GM23338 (cell line): ENCODE results near the gene DMD. TPM values are rescaled to one million over a fixed set of nuclear protein-coding genes. Genes with fewer than 3 reads are reported as not detected.

Experiments used
- ATAC-seq: fragments of 200-7000 bp; cut with Tn5 transposase; 3 replicates; pipeline ENCODE4 v1.9.1; 2020
- DNase-seq: peaks from one replicate; pipeline ENCODE4 v3.0.0-alpha.2; 2015; ENCODE audit warnings: low spot score
- H2AFZ ChIP-seq: fragments of 200-600 bp; sonication (generic); 2 replicates; pipeline ENCODE4 v1.8.0; 2016; ENCODE audit warnings: antibody characterized with exemption, mild to moderate bottlenecking, moderate library complexity
- H3F3A ChIP-seq: fragments of 200-600 bp; sonication (generic); replicated peaks from 2 replicates; pipeline ENCODE4 v1.8.0; 2017; ENCODE audit warnings: antibody characterized with exemption, mixed run types, low read depth
- H3K27ac ChIP-seq: fragments of 200-600 bp; sonication (generic); 2 replicates; pipeline ENCODE4 v1.6.1; 2016; ENCODE audit warnings: low read depth
- H3K27me3 ChIP-seq: fragments of 200-600 bp; sonication (generic); 2 replicates; pipeline ENCODE4 v1.8.0; 2016; ENCODE audit warnings: mild to moderate bottlenecking, mixed run types, moderate library complexity; ENCODE audit not compliant: insufficient read depth
- H3K36me3 ChIP-seq: fragments of 200-600 bp; sonication (generic); 2 replicates; pipeline ENCODE4 v1.8.0; 2016; ENCODE audit warnings: mild to moderate bottlenecking; ENCODE audit not compliant: insufficient read depth
- H3K4me1 ChIP-seq: fragments of 200-600 bp; sonication (generic); 2 replicates; pipeline ENCODE4 v1.8.0; 2016; ENCODE audit warnings: mild to moderate bottlenecking, moderate library complexity; ENCODE audit not compliant: insufficient read depth
- H3K4me2 ChIP-seq: fragments of 200-600 bp; sonication (generic); 2 replicates; pipeline ENCODE4 v1.7.1; 2017; ENCODE audit warnings: mixed run types
- H3K4me3 ChIP-seq: fragments of 200-600 bp; sonication (generic); 2 replicates; pipeline ENCODE4 v1.6.1; 2016; ENCODE audit warnings: mixed run types
- H3K79me2 ChIP-seq: fragments of 200-600 bp; sonication (generic); replicated peaks from 2 replicates; pipeline ENCODE4 v1.8.0; 2017; ENCODE audit warnings: mild to moderate bottlenecking; ENCODE audit not compliant: insufficient read depth
- H3K9me2 ChIP-seq: fragments of 200-600 bp; sonication (generic); 2 replicates; pipeline ENCODE4 v1.8.0; 2017; ENCODE audit not compliant: insufficient read depth
- H4K20me1 ChIP-seq: fragments of 200-600 bp; sonication (generic); replicated peaks from 2 replicates; pipeline ENCODE4 v1.8.0; 2017; ENCODE audit warnings: mild to moderate bottlenecking; ENCODE audit not compliant: insufficient read depth
- H3K27ac Mint-ChIP-seq: 2 replicates; pipeline ENCODE4 v1.8.0; 2020; ENCODE audit warnings: inconsistent platforms, mild to moderate bottlenecking, moderate library complexity, mixed read lengths
- H3K27me3 Mint-ChIP-seq: 3 replicates; pipeline ENCODE4 v1.8.0; 2022; ENCODE audit warnings: low read depth, mild to moderate bottlenecking, moderate library complexity, mixed read lengths, inconsistent platforms; ENCODE audit not compliant: insufficient read depth, poor library complexity
- H3K36me3 Mint-ChIP-seq: 3 replicates; pipeline ENCODE4 v1.8.0; 2021; ENCODE audit warnings: low read depth, mild to moderate bottlenecking, inconsistent platforms, moderate library complexity, mixed read lengths
- H3K4me1 Mint-ChIP-seq: 3 replicates; pipeline ENCODE4 v1.8.0; 2020; ENCODE audit warnings: mild to moderate bottlenecking, inconsistent platforms, mixed read lengths
- H3K4me3 Mint-ChIP-seq: 3 replicates; pipeline ENCODE4 v1.8.0; 2021; ENCODE audit warnings: moderate library complexity, mild to moderate bottlenecking, inconsistent platforms, mixed read lengths
- H3K9me3 Mint-ChIP-seq: 3 replicates; pipeline ENCODE4 v1.8.0; 2020; ENCODE audit warnings: moderate library complexity, mild to moderate bottlenecking, inconsistent platforms, mixed read lengths
- CREB1 ChIP-seq: fragments of 250-450 bp; sonication (Bioruptor Pico); IDR thresholded peaks from 2 replicates; pipeline ENCODE4 v1.5.0; 2020; ENCODE audit warnings: low read depth, mild to moderate bottlenecking, moderate library complexity
- JUNB ChIP-seq: IDR thresholded peaks from one replicate; pipeline ENCODE4 v1.6.1; 2016; ENCODE audit warnings: antibody characterized with exemption; ENCODE audit not compliant: unreplicated experiment
- NANOG ChIP-seq: IDR thresholded peaks from 2 replicates; pipeline ENCODE4 v1.6.1; 2016; ENCODE audit warnings: antibody characterized with exemption, borderline replicate concordance
- POLR2AphosphoS5 ChIP-seq: IDR thresholded peaks from 2 replicates; pipeline ENCODE4 v1.6.1; 2016; ENCODE audit warnings: antibody characterized with exemption, low read depth
- STAT1 ChIP-seq: IDR thresholded peaks from one replicate; pipeline ENCODE4 v1.6.1; 2016; ENCODE audit warnings: antibody characterized with exemption; ENCODE audit not compliant: unreplicated experiment
- ZNF114 ChIP-seq: fragments of 250-450 bp; sonication (Bioruptor Pico); IDR thresholded peaks from 2 replicates; pipeline ENCODE4 v1.5.0; 2020; ENCODE audit warnings: mild to moderate bottlenecking, moderate library complexity
- ZNF331 ChIP-seq: fragments of 250-450 bp; sonication (Bioruptor Pico); IDR thresholded peaks from 2 replicates; pipeline ENCODE4 v1.5.0; 2020; ENCODE audit warnings: low read depth, mild to moderate bottlenecking, moderate library complexity
- polyA plus RNA-seq: library from polyadenylated mRNA; unstranded; fragments of >200 nt; fragmentation: Nextera tagmentation; extraction: Ambion mirVana; gene quantifications from 2 replicates; pipeline ENCODE4 v1.2.1, GENCODE V29; 2016
- total RNA-seq: library from RNA; depleted of rRNA; stranded (reverse); fragments of >200 nt; shearing (Covaris generic); gene quantifications from 2 replicates; pipeline ENCODE4 v1.2.3, GENCODE V29; 2014
- TF ChIP-seq, protein P1 (sequence below): IDR thresholded peaks from one replicate; pipeline ENCODE4 v1.6.1; 2018; ENCODE audit warnings: antibody characterized with exemption; ENCODE audit not compliant: unreplicated experiment
- TF ChIP-seq, protein P2 (sequence below), 2 experiments: fragments of 200-600 bp in 1 of 2; sonication (generic) in 1 of 2; conservative IDR thresholded peaks; 2 replicates each; pipeline versions ENCODE4 v1.5.1 to v1.6.1; 2016 to 2017; ENCODE audit warnings: antibody characterized with exemption in 2 of 2, low read depth in 2 of 2, mild to moderate bottlenecking in 2 of 2, moderate library complexity in 1 of 2
- TF ChIP-seq, protein P3 (sequence below): IDR thresholded peaks from 2 replicates; pipeline ENCODE4 v1.6.1; 2016; ENCODE audit warnings: antibody characterized with exemption
- TF ChIP-seq, protein P4 (sequence below): fragments of 250-450 bp; sonication (Bioruptor Pico); IDR thresholded peaks from 2 replicates; pipeline ENCODE4 v1.5.0; 2020; ENCODE audit warnings: mild to moderate bottlenecking, moderate library complexity

The DMD gene
- total and polyA plus RNA-seq, 2 experiments from 2014 or later: 4.5 to 7.6 TPM

DNA sequence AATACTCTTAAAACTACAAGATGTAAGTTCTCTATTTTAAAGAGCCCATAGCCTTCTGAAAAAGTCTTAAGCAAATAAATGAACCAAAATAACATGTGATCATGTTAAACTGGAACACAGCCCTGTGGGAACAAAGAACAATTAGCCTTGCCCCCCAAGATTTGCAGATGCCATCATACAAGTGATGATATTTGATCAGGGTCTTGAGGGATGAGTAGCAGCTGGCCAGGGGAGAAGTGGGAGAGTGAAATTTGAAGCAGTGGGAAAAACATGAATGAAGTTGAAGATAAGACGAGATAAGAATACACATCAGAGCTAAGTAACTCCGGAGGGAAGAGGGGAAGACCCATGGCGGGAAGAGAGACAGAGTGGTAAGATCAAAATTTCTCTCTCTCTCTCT is 1689.4 kb downstream of the DMD start (continued):
- TF ChIP-seq, protein P1, sequence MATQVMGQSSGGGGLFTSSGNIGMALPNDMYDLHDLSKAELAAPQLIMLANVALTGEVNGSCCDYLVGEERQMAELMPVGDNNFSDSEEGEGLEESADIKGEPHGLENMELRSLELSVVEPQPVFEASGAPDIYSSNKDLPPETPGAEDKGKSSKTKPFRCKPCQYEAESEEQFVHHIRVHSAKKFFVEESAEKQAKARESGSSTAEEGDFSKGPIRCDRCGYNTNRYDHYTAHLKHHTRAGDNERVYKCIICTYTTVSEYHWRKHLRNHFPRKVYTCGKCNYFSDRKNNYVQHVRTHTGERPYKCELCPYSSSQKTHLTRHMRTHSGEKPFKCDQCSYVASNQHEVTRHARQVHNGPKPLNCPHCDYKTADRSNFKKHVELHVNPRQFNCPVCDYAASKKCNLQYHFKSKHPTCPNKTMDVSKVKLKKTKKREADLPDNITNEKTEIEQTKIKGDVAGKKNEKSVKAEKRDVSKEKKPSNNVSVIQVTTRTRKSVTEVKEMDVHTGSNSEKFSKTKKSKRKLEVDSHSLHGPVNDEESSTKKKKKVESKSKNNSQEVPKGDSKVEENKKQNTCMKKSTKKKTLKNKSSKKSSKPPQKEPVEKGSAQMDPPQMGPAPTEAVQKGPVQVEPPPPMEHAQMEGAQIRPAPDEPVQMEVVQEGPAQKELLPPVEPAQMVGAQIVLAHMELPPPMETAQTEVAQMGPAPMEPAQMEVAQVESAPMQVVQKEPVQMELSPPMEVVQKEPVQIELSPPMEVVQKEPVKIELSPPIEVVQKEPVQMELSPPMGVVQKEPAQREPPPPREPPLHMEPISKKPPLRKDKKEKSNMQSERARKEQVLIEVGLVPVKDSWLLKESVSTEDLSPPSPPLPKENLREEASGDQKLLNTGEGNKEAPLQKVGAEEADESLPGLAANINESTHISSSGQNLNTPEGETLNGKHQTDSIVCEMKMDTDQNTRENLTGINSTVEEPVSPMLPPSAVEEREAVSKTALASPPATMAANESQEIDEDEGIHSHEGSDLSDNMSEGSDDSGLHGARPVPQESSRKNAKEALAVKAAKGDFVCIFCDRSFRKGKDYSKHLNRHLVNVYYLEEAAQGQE: no peak
- TF ChIP-seq, protein P2, sequence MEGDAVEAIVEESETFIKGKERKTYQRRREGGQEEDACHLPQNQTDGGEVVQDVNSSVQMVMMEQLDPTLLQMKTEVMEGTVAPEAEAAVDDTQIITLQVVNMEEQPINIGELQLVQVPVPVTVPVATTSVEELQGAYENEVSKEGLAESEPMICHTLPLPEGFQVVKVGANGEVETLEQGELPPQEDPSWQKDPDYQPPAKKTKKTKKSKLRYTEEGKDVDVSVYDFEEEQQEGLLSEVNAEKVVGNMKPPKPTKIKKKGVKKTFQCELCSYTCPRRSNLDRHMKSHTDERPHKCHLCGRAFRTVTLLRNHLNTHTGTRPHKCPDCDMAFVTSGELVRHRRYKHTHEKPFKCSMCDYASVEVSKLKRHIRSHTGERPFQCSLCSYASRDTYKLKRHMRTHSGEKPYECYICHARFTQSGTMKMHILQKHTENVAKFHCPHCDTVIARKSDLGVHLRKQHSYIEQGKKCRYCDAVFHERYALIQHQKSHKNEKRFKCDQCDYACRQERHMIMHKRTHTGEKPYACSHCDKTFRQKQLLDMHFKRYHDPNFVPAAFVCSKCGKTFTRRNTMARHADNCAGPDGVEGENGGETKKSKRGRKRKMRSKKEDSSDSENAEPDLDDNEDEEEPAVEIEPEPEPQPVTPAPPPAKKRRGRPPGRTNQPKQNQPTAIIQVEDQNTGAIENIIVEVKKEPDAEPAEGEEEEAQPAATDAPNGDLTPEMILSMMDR (conservative IDR thresholded peaks at IDR 0.05; ENCODE audit: low read depth in 2 of 2): no peak
- no peak for TF ChIP-seq CREB1 (CRISPR knock-in tag)

DNA sequence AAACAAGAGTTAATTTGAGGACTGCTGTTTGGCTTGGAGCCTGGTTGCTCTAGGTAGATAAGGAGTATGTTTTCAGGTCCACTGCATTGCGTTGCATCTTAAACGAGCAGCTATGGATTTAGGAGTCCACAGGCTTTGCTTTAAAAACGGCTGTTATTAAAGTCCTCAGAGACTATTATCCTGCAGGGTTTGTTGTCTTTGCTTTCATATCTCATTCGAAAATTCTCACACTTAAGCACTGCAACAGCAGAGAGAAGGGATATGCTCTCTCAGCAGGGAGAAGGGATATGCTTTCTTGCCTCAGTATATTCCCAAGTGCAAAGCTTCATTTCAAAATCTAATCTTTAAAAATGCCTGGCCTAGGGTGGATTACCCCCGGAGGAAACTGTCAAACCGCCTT is 1694.8 kb downstream of the DMD start:
- TF ChIP-seq ZNF114 (no peak), NANOG (no peak), ZNF331 (CRISPR knock-in tag) (no peak), POLR2AphosphoS5 (no peak), JUNB (no peak), STAT1 (no peak)
- TF ChIP-seq, protein P3, sequence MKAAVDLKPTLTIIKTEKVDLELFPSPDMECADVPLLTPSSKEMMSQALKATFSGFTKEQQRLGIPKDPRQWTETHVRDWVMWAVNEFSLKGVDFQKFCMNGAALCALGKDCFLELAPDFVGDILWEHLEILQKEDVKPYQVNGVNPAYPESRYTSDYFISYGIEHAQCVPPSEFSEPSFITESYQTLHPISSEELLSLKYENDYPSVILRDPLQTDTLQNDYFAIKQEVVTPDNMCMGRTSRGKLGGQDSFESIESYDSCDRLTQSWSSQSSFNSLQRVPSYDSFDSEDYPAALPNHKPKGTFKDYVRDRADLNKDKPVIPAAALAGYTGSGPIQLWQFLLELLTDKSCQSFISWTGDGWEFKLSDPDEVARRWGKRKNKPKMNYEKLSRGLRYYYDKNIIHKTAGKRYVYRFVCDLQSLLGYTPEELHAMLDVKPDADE: no peak
- TF ChIP-seq, protein P4, sequence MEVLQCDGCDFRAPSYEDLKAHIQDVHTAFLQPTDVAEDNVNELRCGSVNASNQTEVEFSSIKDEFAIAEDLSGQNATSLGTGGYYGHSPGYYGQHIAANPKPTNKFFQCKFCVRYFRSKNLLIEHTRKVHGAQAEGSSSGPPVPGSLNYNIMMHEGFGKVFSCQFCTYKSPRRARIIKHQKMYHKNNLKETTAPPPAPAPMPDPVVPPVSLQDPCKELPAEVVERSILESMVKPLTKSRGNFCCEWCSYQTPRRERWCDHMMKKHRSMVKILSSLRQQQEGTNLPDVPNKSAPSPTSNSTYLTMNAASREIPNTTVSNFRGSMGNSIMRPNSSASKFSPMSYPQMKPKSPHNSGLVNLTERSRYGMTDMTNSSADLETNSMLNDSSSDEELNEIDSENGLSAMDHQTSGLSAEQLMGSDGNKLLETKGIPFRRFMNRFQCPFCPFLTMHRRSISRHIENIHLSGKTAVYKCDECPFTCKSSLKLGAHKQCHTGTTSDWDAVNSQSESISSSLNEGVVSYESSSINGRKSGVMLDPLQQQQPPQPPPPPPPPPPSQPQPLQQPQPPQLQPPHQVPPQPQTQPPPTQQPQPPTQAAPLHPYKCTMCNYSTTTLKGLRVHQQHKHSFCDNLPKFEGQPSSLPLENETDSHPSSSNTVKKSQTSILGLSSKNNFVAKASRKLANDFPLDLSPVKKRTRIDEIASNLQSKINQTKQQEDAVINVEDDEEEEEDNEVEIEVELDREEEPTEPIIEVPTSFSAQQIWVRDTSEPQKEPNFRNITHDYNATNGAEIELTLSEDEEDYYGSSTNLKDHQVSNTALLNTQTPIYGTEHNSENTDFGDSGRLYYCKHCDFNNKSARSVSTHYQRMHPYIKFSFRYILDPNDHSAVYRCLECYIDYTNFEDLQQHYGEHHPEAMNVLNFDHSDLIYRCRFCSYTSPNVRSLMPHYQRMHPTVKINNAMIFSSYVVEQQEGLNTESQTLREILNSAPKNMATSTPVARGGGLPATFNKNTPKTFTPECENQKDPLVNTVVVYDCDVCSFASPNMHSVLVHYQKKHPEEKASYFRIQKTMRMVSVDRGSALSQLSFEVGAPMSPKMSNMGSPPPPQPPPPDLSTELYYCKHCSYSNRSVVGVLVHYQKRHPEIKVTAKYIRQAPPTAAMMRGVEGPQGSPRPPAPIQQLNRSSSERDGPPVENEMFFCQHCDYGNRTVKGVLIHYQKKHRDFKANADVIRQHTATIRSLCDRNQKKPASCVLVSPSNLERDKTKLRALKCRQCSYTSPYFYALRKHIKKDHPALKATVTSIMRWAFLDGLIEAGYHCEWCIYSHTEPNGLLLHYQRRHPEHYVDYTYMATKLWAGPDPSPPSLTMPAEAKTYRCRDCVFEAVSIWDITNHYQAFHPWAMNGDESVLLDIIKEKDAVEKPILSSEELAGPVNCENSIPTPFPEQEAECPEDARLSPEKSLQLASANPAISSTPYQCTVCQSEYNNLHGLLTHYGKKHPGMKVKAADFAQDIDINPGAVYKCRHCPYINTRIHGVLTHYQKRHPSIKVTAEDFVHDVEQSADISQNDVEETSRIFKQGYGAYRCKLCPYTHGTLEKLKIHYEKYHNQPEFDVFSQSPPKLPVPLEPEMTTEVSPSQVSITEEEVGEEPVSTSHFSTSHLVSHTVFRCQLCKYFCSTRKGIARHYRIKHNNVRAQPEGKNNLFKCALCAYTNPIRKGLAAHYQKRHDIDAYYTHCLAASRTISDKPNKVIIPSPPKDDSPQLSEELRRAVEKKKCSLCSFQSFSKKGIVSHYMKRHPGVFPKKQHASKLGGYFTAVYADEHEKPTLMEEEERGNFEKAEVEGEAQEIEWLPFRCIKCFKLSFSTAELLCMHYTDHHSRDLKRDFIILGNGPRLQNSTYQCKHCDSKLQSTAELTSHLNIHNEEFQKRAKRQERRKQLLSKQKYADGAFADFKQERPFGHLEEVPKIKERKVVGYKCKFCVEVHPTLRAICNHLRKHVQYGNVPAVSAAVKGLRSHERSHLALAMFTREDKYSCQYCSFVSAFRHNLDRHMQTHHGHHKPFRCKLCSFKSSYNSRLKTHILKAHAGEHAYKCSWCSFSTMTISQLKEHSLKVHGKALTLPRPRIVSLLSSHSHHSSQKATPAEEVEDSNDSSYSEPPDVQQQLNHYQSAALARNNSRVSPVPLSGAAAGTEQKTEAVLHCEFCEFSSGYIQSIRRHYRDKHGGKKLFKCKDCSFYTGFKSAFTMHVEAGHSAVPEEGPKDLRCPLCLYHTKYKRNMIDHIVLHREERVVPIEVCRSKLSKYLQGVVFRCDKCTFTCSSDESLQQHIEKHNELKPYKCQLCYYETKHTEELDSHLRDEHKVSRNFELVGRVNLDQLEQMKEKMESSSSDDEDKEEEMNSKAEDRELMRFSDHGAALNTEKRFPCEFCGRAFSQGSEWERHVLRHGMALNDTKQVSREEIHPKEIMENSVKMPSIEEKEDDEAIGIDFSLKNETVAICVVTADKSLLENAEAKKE (CRISPR knock-in tag): no peak
- Histone ChIP-seq H3K79me2 (no peaks in the 10 kb centered on the region), H3K27ac (no peak overlapping the region), H3F3A (no peaks in the 10 kb centered on the region), H3K4me1 (no peaks in the 10 kb centered on the region), H3K9me2 (no peaks in the 10 kb centered on the region), H4K20me1 (no peaks in the 10 kb centered on the region), H3K36me3 (no peaks in the 10 kb centered on the region), H3K4me3 (no peak overlapping the region), H2AFZ (no peak overlapping the region), H3K4me2 (no peak overlapping the region), H3K27me3 (no peaks in the 10 kb centered on the region)
- no peak for ATAC-seq
- no peaks in the 10 kb centered on the region for H3K4me1 Mint-ChIP-seq
- no peak for DNase-seq
- no peaks in the 10 kb centered on the region for H3K27me3 Mint-ChIP-seq
- no peak overlapping the region for H3K27ac Mint-ChIP-seq
- H3K4me3 Mint-ChIP-seq: no peak overlapping the region
- H3K9me3 Mint-ChIP-seq: peaks cover 3% of the 10 kb centered on the region; the same call in 1 of the 3 replicates
- no peaks in the 10 kb centered on the region; the same call in 2 of the 3 replicates for H3K36me3 Mint-ChIP-seq
